Kidney (tissue), 14 donors: Measurements from ENCODE around the gene EFNA3. TPM values are rescaled to one million over a fixed set of nuclear protein-coding genes. Genes with fewer than 3 reads are reported as not detected.
A peak's percentile ranks its signal among the peaks of the same experiment; 100 is the strongest.

Experiments
- DNase-seq, 5 donors: peaks; one replicate each; pipeline ENCODE4 v3.0.0-alpha.2; 2013 to 2020
- FAIRE-seq: peaks from 2 replicates; lab custom pipeline; 2012; peaks lifted over from hg19 to GRCh38; lab: Jason Lieb, UNC
- H3K27ac ChIP-seq, 2 donors: one replicate each; pipeline ENCODE4 v1.7.0; 2013; ENCODE audit warnings: low read depth in 2 of 2, low read length in 2 of 2, inconsistent platforms in 1 of 2
- H3K27me3 ChIP-seq: one replicate; pipeline ENCODE4 v1.7.1; 2013; ENCODE audit warnings: low read length, inconsistent platforms; ENCODE audit not compliant: control insufficient read depth, insufficient read depth
- H3K36me3 ChIP-seq, 3 donors: one replicate each; pipeline versions ENCODE4 v1.7.0 to v1.7.1; 2013; ENCODE audit warnings: low read length in 3 of 3, control low read depth in 1 of 3, inconsistent platforms in 1 of 3; ENCODE audit not compliant: insufficient read depth in 3 of 3, control insufficient read depth in 2 of 3
- H3K4me1 ChIP-seq, 3 donors: one replicate each; pipeline versions ENCODE4 v1.7.0 to v1.7.1; 2013; ENCODE audit warnings: low read length in 3 of 3, inconsistent platforms in 1 of 3, low read depth in 1 of 3; ENCODE audit not compliant: control insufficient read depth in 2 of 3, insufficient read depth in 2 of 3
- H3K4me3 ChIP-seq, 3 donors: one replicate each; pipeline versions ENCODE4 v1.7.0 to v1.8.1; 2013; ENCODE audit warnings: low read length in 3 of 3, control low read depth in 1 of 3, inconsistent platforms in 1 of 3
- H3K9ac ChIP-seq, 3 donors: one replicate each; pipeline versions ENCODE4 v1.7.0 to v1.7.1; 2013; ENCODE audit warnings: low read length in 3 of 3, control low read depth in 1 of 3, inconsistent platforms in 1 of 3
- H3K9me3 ChIP-seq, 3 donors: one replicate each; pipeline versions ENCODE4 v1.7.0 to v1.7.1; 2013; ENCODE audit warnings: low read length in 3 of 3, control low read depth in 1 of 3, inconsistent platforms in 1 of 3; ENCODE audit not compliant: control insufficient read depth in 2 of 3, insufficient read depth in 1 of 3
- CTCF ChIP-seq: IDR thresholded peaks from 3 replicates; pipeline ENCODE4 v1.5.1; 2012; ENCODE audit warnings: mild to moderate bottlenecking, moderate library complexity, borderline replicate concordance; ENCODE audit not compliant: insufficient read depth; ENCODE audit errors: extremely low read depth
- intact Hi-C: fragments of 100-400 bp; cut with DNase I; formaldehyde crosslinking; loops from one replicate; pipeline ENCODE4 v1.11.1; 2022
- polyA plus RNA-seq: library from polyadenylated mRNA; stranded (reverse); fragments of 350-450 nt; fragmentation: Illumina TruSeq; extraction: RNeasy Lipid Tissue Mini Kit (QIAGEN cat#74804); gene quantifications from one replicate; pipeline ENCODE4 v1.2.3, GENCODE V29; 2014; ENCODE audit warnings: low read depth, low replicate concordance; ENCODE audit not compliant: insufficient read depth
- total RNA-seq: library from RNA; stranded (reverse); fragmentation: NEBNext Ultra II Directional; extraction: Animal tissue kit (Norgen Biotek cat#: 25700); gene quantifications from one replicate; pipeline ENCODE4 v1.2.1, GENCODE V29; 2021
- donor health status: control.
- donor health status: control.
- donor health status: control.
- donor health status: control.
- donor health status: control.
- donor health status: DM: yes; HTN: yes; CAD: no.
- donor health status: Normal renal cell carcinoma (clear cell type).

The EFNA3 gene
- total and polyA plus RNA-seq, 2 donors from 2014 or later: 1.2 to 1.7 TPM

DNA sequence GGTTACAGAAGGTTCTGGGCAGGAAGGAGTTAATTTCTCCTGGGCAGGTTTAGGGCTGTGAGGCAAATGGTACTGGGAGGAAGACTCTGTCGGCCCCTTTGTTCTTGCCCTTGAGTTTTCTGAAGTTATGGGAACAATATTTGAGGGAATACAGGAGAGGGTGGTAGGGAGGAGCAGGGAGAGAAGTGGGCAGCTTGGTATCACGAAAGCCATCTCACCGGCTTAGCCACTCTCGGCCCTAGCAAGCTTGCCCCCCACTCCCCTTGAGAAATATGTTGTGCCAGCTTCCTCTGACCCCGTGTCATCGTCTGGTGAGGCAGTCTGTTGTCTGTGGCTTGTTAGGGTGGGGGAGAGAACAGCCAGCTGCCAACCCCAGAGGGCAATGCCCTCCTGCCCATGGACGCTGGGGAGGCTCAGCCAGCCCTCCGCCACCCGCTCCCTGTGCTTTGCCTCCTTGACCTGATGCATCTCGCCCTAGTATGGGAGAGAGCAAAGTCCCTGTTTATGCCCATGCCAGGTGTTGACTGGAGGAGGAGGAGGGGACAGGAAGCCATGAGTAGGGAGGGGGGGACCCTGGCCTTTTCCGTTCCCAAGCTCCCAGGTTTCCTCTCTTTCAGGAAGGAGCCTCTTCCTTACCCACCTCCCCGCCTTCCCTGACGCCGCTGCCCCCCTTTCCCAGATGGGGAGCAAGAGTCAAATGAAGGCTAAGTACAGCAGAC, 50.3 kb downstream of the EFNA3 start:
- FAIRE-seq (no peak), DNase-seq (peak in 4 of 5 donors; percentile 41 to 75 (median 58))
- no peaks in the 10 kb centered on the region for H3K9me3 ChIP-seq
- no peak for TF ChIP-seq CTCF
- intact Hi-C loops: no loop called here
- H3K36me3 ChIP-seq: peaks cover 3 to 22% (median 16%) of the 10 kb centered on the region in 3 donors
- H3K27me3 ChIP-seq: no peaks in the 10 kb centered on the region
- peaks cover 0 to 38% (median 26%) of the 10 kb centered on the region in 3 donors for H3K4me1 ChIP-seq
- peak overlapping the region; percentile 20 to 83 (median 50) for H3K9ac ChIP-seq
- peak overlapping the region; percentile 46 to 99 (median 96) for H3K4me3 ChIP-seq
- H3K27ac ChIP-seq: peak overlapping the region; percentile 90 to 97

- no peaks in the 10 kb centered on the region for H3K27me3 ChIP-seq
- H3K4me1 ChIP-seq: peaks cover 0 to 41% (median 22%) of the 10 kb centered on the region in 3 donors
- intact Hi-C loops: no loop called here
- no peak for TF ChIP-seq CTCF
- peak in 4 of 5 donors; percentile 61 to 84 (median 72) for DNase-seq
- FAIRE-seq: no peak
- H3K9ac ChIP-seq: peak overlapping the region in 2 of 3 donors; percentile 45 to 83
- H3K27ac ChIP-seq: peak overlapping the region; percentile 90 to 97
- no peaks in the 10 kb centered on the region for H3K9me3 ChIP-seq
- peaks cover 3 to 31% (median 23%) of the 10 kb centered on the region in 3 donors for H3K36me3 ChIP-seq
- H3K4me3 ChIP-seq: peak overlapping the region; percentile 1 to 99 (median 96)
Observed at GRCh38 chr1:155130272-155131006, 51.8 kb downstream of the EFNA3 start.

GRCh38 chr1:155131285-155131684, 52.6 kb downstream of the EFNA3 start:
- intact Hi-C loops: no loop called here

More at GRCh38 chr1:155131285-155131684, 52.6 kb downstream of the EFNA3 start:
- DNase-seq (no peak), FAIRE-seq (no peak)
- Histone ChIP-seq H3K9ac (peak overlapping the region in 2 of 3 donors; percentile 12 to 83), H3K27me3 (no peaks in the 10 kb centered on the region), H3K27ac (peak overlapping the region; percentile 45 to 90), H3K4me1 (peaks cover 0 to 39% (median 22%) of the 10 kb centered on the region in 3 donors), H3K9me3 (no peaks in the 10 kb centered on the region), H3K36me3 (peaks cover 3 to 31% (median 23%) of the 10 kb centered on the region in 3 donors), H3K4me3 (peak overlapping the region in 2 of 3 donors; percentile 96 to 99)
- TF ChIP-seq CTCF: no peak
